HEK293T (cell line): ENCODE results near the gene NOVA2.
A peak's percentile ranks its signal among the peaks of the same experiment; 100 is the strongest.

ENCODE experiments used
- CTCF ChIA-PET: fragments of 350-600 bp; formaldehyde crosslinking; extraction: SDS; loops from one replicate; lab custom pipeline; 2021; ENCODE audit warnings: antibody characterized with exemption, inconsistent platforms; lab: Yijun Ruan, JAX
- POLR2A ChIA-PET: fragments of 350-600 bp; formaldehyde crosslinking; extraction: SDS; loops from one replicate; lab custom pipeline; 2020; ENCODE audit warnings: antibody characterized with exemption, inconsistent platforms; lab: Yijun Ruan, JAX
- DNase-seq: peaks from one replicate; pipeline ENCODE4 v3.0.0; 2012; ENCODE audit warnings: mixed read lengths; ENCODE audit errors: extremely low spot score
- ARNT ChIP-seq: fragments of 450-650 bp; IDR thresholded peaks from 2 replicates; pipeline ENCODE4 v1.6.1; 2017; ENCODE audit warnings: mild to moderate bottlenecking
- BHLHE40 ChIP-seq: fragments of 450-650 bp; IDR thresholded peaks from 2 replicates; pipeline ENCODE4 v1.6.1; 2016; ENCODE audit warnings: mild to moderate bottlenecking, moderate library complexity, borderline replicate concordance
- CTBP1 ChIP-seq: fragments of 450-650 bp; IDR thresholded peaks from 2 replicates; pipeline ENCODE4 v1.6.1; 2016; ENCODE audit warnings: borderline replicate concordance
- ELF4 ChIP-seq: fragments of 450-650 bp; IDR thresholded peaks from 2 replicates; pipeline ENCODE4 v1.6.1; 2017; ENCODE audit warnings: antibody characterized with exemption
- FOXA1 ChIP-seq: fragments of 450-650 bp; IDR thresholded peaks from 2 replicates; pipeline ENCODE4 v1.6.1; 2016; ENCODE audit warnings: mild to moderate bottlenecking
- FOXK2 ChIP-seq: fragments of 450-650 bp; IDR thresholded peaks from 2 replicates; pipeline ENCODE4 v1.6.1; 2016; ENCODE audit warnings: mild to moderate bottlenecking
- FOXM1 ChIP-seq: fragments of 450-650 bp; IDR thresholded peaks from 2 replicates; pipeline ENCODE4 v1.6.1; 2017; ENCODE audit warnings: mild to moderate bottlenecking, borderline replicate concordance
- HDGF ChIP-seq: fragments of 450-650 bp; IDR thresholded peaks from 2 replicates; pipeline ENCODE4 v1.6.1; 2017; ENCODE audit warnings: antibody characterized with exemption, borderline replicate concordance
- L3MBTL2 ChIP-seq: fragments of 450-650 bp; conservative IDR thresholded peaks from 2 replicates; pipeline ENCODE4 v1.6.1; 2016; ENCODE audit warnings: mild to moderate bottlenecking
- LEF1 ChIP-seq: fragments of 450-650 bp; IDR thresholded peaks from 2 replicates; pipeline ENCODE4 v1.6.1; 2017; ENCODE audit warnings: mild to moderate bottlenecking, borderline replicate concordance
- NFRKB ChIP-seq: fragments of 450-650 bp; IDR thresholded peaks from 2 replicates; pipeline ENCODE4 v1.6.1; 2016; ENCODE audit warnings: mild to moderate bottlenecking, moderate library complexity
- SP1 ChIP-seq: fragments of 450-650 bp; IDR thresholded peaks from 2 replicates; pipeline ENCODE4 v1.6.1; 2017
- SUZ12 ChIP-seq: fragments of 450-650 bp; IDR thresholded peaks from 2 replicates; pipeline ENCODE4 v1.6.1; 2016; ENCODE audit warnings: mild to moderate bottlenecking
- TARDBP ChIP-seq: fragments of 450-650 bp; IDR thresholded peaks from 2 replicates; pipeline ENCODE4 v1.6.1; 2016
- ZNF384 ChIP-seq: fragments of 450-650 bp; IDR thresholded peaks from 2 replicates; pipeline ENCODE4 v1.6.1; 2016
- TF ChIP-seq, protein P1 (sequence below): fragments of 450-650 bp; IDR thresholded peaks from 2 replicates; pipeline ENCODE4 v1.6.1; 2016

Gene NOVA2

GRCh38 chr19:45959517-45960025 is 14.1 kb downstream of the NOVA2 start:
- POLR2A ChIA-PET, result no interaction called here
- TF ChIP-seq FOXA1 (no peak), FOXM1 (no peak), BHLHE40 (no peak), ELF4 (no peak), CTBP1 (no peak), HDGF (no peak), SUZ12 (no peak), TARDBP (no peak), ARNT (no peak), SP1 (no peak), ZNF384 (no peak), LEF1 (no peak), L3MBTL2 (no peak), NFRKB (no peak), FOXK2 (no peak)
- TF ChIP-seq, protein P1, sequence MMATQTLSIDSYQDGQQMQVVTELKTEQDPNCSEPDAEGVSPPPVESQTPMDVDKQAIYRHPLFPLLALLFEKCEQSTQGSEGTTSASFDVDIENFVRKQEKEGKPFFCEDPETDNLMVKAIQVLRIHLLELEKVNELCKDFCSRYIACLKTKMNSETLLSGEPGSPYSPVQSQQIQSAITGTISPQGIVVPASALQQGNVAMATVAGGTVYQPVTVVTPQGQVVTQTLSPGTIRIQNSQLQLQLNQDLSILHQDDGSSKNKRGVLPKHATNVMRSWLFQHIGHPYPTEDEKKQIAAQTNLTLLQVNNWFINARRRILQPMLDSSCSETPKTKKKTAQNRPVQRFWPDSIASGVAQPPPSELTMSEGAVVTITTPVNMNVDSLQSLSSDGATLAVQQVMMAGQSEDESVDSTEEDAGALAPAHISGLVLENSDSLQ, result no peak
- no peak for DNase-seq
- CTCF ChIA-PET, result no interaction called here

DNA sequence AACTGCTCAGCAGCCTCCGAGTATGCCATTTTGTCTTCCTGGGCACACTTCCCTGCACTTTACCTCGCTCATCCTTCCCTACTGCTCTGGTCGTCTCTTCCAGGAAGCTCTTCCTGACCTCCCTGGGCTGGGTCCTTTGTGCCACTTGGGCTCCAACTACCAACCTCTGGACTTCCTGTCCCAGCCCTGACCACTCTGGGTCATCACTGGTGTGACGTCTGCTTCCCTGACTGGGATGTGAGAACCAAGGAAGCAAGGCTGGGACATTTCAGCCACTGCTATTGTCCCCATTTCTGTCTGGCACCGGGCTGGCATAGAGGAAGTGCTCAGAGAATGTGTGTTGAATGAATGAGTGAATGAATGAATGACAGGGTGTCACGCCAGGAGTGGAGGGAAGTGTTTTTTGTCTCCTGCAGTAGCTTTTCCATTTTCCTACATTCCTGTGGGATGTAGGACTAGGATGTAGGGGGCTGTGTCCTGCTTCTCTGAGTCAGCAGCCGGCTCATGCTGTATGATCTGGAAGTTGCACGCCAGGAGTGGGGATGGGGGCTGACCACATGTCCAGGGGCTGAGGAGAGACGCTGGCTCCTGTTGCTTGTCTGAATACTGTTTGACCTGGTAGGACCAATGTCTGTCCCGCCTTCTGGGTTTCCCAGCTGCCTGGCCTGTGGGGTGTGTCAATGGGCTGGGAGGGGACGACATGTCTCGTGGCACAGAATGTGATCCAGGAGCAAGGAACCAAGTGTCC is 14.7 kb downstream of the NOVA2 start:
- TF ChIP-seq ARNT, result no peak
- no peak for DNase-seq
- ChIA-PET POLR2A (no interaction called here), CTCF (no interaction called here)

DNA sequence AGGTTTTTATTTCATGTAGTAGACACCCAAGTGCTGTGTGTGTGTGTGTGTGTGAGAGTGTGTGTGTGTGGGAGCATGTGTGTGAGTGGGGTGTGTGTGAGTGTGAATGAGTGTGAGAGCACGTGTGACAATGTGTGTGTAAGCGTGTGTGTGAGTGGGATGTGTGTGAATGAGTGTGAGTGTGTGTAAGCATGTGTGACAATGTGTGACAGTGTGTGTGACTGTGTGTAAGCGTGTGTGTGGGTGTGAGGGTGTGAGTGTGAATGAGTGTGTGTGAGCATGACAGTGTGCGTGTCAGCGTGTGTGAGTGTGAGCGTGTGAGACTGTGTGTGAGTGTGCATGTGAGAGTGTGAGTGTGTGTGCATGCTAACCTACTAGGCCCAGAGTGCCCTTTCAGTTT is 15.3 kb downstream of the NOVA2 start:
- CTCF ChIA-PET, result no interaction called here
- POLR2A ChIA-PET, result no interaction called here
- no peak for TF ChIP-seq HDGF
- no peak for TF ChIP-seq L3MBTL2
- no peak for TF ChIP-seq FOXM1
- TF ChIP-seq LEF1, result no peak
- TF ChIP-seq SP1, result no peak
- no peak for TF ChIP-seq ZNF384
- TF ChIP-seq CTBP1, result no peak
- no peak for TF ChIP-seq ARNT
- no peak for TF ChIP-seq NFRKB
- TF ChIP-seq ELF4, result no peak
- no peak for TF ChIP-seq BHLHE40
- TF ChIP-seq SUZ12, result no peak
- no peak for DNase-seq

- CTCF ChIA-PET, result interaction anchor here (0.6 kb wide), 2 partner anchors 38 to 44 kb away, joined by 3 read pairs; no protein-coding TSS in a partner anchor
- no peak for DNase-seq
- POLR2A ChIA-PET, result interaction anchor here (1.8 kb wide), 1 partner anchor 39 kb away, joined by 4 read pairs; the partner anchor contains the start of gene CCDC61
- TF ChIP-seq ZNF384, result no peak
- no peak for TF ChIP-seq ELF4
Measured at GRCh38 chr19:45955905-45956608, 17.6 kb downstream of the NOVA2 start.

DNA sequence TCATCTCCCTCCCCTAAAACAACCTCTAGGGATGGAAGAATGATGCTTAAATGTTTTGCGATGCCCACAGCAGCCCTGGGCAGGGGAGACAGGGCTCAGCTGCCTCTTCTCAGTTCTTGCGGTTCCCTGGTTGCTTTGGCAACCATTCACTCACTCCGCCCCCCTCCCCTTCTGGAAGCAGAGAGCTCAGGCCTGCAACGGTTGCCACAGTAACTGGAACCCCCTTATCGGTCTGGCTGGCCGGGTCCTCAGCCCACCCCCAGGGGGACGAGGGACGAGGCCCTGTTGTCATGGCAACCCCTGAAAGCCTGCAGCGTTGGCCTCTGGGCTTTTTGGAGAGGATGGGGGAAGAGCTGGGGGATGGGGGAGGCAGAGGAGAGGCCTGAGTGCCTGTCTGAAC is 19.5 kb downstream of the NOVA2 start:
- ChIA-PET POLR2A (no interaction called here), CTCF (no interaction called here)
- DNase-seq, result no peak
- TF ChIP-seq SUZ12 (no peak), CTBP1 (no peak), LEF1 (no peak), ELF4 (no peak), L3MBTL2 (no peak), BHLHE40 (no peak), ZNF384 (no peak)

- CTCF ChIA-PET, result no interaction called here
- TF ChIP-seq NFRKB (no peak), ELF4 (no peak), CTBP1 (no peak), FOXK2 (no peak), HDGF (no peak)
- no peak for DNase-seq
- POLR2A ChIA-PET, result no interaction called here
Measured at GRCh38 chr19:45953676-45954075, 20.0 kb downstream of the NOVA2 start.

GRCh38 chr19:45952686-45953505 is 20.8 kb downstream of the NOVA2 start:
- TF ChIP-seq CTBP1 (no peak), NFRKB (no peak), L3MBTL2 (peak; percentile 42)
- ChIA-PET POLR2A (no interaction called here), CTCF (no interaction called here)
- peak; percentile 85 for DNase-seq
